ENCODE data around the gene SEMA5B.

Gene SEMA5B

GRCh38 chr3:122864498-122864897, 163.1 kb downstream of the SEMA5B start:
- Histone ChIP-seq H3K9ac (ENCODE audit: low read length) (no peak overlapping the region), H3K4me1 (ENCODE audit: low read length) (peaks cover 9% of the 10 kb centered on the region), H3K27ac (ENCODE audit: low read length) (no peak overlapping the region), H3K9me2 (replicated peaks; ENCODE audit: insufficient read depth, low read length) (no peaks in the 10 kb centered on the region), H3F3A (ENCODE audit: insufficient read depth, low read length) (no peaks in the 10 kb centered on the region), H3K27me3 (replicated peaks; ENCODE audit: insufficient read depth, low read length) (no peaks in the 10 kb centered on the region), H3K36me3 (replicated peaks; ENCODE audit: insufficient read depth, low read length) (no peaks in the 10 kb centered on the region; the same call in 1 of the 2 replicates), H3K4me3 (ENCODE audit: low read length) (no peak overlapping the region), H2AFZ (ENCODE audit: low read length) (no peak overlapping the region), H3K79me2 (ENCODE audit: low read length) (no peaks in the 10 kb centered on the region), H3K4me2 (ENCODE audit: low read depth, low read length) (no peak overlapping the region), H3K9me3 (replicated peaks; ENCODE audit: insufficient read depth, low read length) (no peaks in the 10 kb centered on the region), H4K20me1 (ENCODE audit: insufficient read depth, low read length) (no peaks in the 10 kb centered on the region)
- DNase-seq, result no peak
- TF ChIP-seq CTCF (IDR thresholded peaks at IDR 0.05; ENCODE audit: low read length), result no peak
- no peak for TF ChIP-seq EZH2phosphoT487 (IDR thresholded peaks at IDR 0.05; ENCODE audit: low read length)
- TF ChIP-seq EZH2 (optimal IDR thresholded peaks at IDR 0.05; ENCODE audit: low read depth, low read length), result no peak

- Histone ChIP-seq H3K4me3 (ENCODE audit: low read length) (no peak overlapping the region), H3K9me2 (replicated peaks; ENCODE audit: insufficient read depth, low read length) (no peaks in the 10 kb centered on the region), H3K9ac (ENCODE audit: low read length) (no peak overlapping the region), H3K36me3 (replicated peaks; ENCODE audit: insufficient read depth, low read length) (no peaks in the 10 kb centered on the region), H3K79me2 (ENCODE audit: low read length) (no peaks in the 10 kb centered on the region), H3K9me3 (replicated peaks; ENCODE audit: insufficient read depth, low read length) (no peaks in the 10 kb centered on the region), H3K4me1 (ENCODE audit: low read length) (peaks cover 26% of the 10 kb centered on the region), H3F3A (ENCODE audit: insufficient read depth, low read length) (peaks cover 12% of the 10 kb centered on the region), H3K4me2 (ENCODE audit: low read depth, low read length) (no peak overlapping the region), H4K20me1 (ENCODE audit: insufficient read depth, low read length) (no peaks in the 10 kb centered on the region), H2AFZ (ENCODE audit: low read length) (no peak overlapping the region), H3K27ac (ENCODE audit: low read length) (no peak overlapping the region), H3K27me3 (replicated peaks; ENCODE audit: insufficient read depth, low read length) (no peaks in the 10 kb centered on the region)
- no peak for DNase-seq
- no peak for TF ChIP-seq CTCF (IDR thresholded peaks at IDR 0.05; ENCODE audit: low read length)
These were observed 165.2 kb downstream of the SEMA5B start for GRCh38 chr3:122862381-122862780.

Data from MM.1S (cell line).